ENCODE data around the gene NT5M. TPM values are rescaled to one million over a fixed set of nuclear protein-coding genes. Genes with fewer than 3 reads are reported as not detected.

NT5M gene
- total RNA-seq, 1 experiment from 2014 or later, result 6.6 TPM

DNA sequence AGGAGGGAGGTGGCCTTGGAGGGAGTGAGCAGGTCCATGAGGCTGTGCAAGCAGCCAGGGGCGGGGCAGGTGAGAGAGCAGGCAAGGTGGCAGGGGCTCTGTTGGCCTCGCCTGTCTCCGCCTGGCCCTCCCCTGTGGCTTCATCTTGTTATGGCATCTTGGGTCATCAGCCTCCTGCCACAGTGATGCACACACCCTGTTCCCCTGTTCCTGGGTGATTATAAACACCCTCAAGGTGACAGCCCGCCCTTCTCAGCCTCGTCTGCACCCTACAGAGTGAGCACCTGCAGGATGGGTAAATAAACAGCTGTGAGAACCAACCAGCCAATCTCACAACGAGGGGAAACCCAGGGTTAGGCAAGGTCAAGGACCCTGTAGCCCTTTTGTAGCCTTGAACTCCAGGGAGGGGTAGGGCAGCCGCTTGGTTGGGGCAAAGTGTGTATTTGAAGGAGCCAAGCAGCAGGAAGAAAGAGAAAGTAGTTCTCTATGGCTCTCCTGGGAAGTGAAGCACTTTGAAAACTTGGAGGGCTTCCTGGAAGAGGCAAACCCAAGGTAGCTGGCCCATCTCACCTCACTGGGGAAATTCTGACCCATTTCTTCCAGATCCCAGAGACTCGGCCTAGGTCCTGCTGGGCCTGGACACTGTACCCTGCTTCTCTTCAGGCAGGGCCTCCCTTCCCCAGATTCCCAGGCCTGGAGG lies 60.6 kb downstream of the NT5M start:
- H2BK15ac ChIP-seq (ENCODE audit: low read depth, low read length), result no peak overlapping the region
- no peak overlapping the region for H3K4me3 Mint-ChIP-seq
- no peak overlapping the region for H4K5ac ChIP-seq (ENCODE audit: insufficient read length, low read depth, low read length)
- H2BK5ac ChIP-seq (ENCODE audit: insufficient read length, low read length), result no peak overlapping the region
- H3K9me3 ChIP-seq (ENCODE audit: control insufficient read depth, low read depth, low read length), result no peaks in the 10 kb centered on the region
- no peaks in the 10 kb centered on the region for H4K20me1 ChIP-seq (ENCODE audit: control insufficient read depth, insufficient read depth, insufficient read length)
- H3K23me2 ChIP-seq (ENCODE audit: insufficient read length, low read depth, low read length, poor library complexity, severe bottlenecking), result no peaks in the 10 kb centered on the region
- H3K4me1 Mint-ChIP-seq, result peaks cover 14 to 18% of the 10 kb centered on the region in 2 experiments
- H3K9me3 Mint-ChIP-seq, result peaks cover 13 to 17% of the 10 kb centered on the region in 2 experiments; a peak in 4 of 5 replicates
- H3K79me2 ChIP-seq (ENCODE audit: insufficient read depth, low read length), result no peaks in the 10 kb centered on the region
- no peak overlapping the region for H3K27ac Mint-ChIP-seq
- TF ChIP-seq, protein P1, sequence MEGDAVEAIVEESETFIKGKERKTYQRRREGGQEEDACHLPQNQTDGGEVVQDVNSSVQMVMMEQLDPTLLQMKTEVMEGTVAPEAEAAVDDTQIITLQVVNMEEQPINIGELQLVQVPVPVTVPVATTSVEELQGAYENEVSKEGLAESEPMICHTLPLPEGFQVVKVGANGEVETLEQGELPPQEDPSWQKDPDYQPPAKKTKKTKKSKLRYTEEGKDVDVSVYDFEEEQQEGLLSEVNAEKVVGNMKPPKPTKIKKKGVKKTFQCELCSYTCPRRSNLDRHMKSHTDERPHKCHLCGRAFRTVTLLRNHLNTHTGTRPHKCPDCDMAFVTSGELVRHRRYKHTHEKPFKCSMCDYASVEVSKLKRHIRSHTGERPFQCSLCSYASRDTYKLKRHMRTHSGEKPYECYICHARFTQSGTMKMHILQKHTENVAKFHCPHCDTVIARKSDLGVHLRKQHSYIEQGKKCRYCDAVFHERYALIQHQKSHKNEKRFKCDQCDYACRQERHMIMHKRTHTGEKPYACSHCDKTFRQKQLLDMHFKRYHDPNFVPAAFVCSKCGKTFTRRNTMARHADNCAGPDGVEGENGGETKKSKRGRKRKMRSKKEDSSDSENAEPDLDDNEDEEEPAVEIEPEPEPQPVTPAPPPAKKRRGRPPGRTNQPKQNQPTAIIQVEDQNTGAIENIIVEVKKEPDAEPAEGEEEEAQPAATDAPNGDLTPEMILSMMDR (conservative IDR thresholded peaks at IDR 0.05), result no peak
- no CpG with 5 or more reads among the region's 8 CpGs for WGBS (ENCODE audit: extremely low coverage, insufficient read length, low lambda C conversion rate)
- no peak overlapping the region for H2AK5ac ChIP-seq (ENCODE audit: insufficient read length, low read length)
- peak; percentile 40 for DNase-seq
- H2BK12ac ChIP-seq (ENCODE audit: insufficient read length, low read depth, low read length), result no peak overlapping the region
- no peak overlapping the region for H3T11ph ChIP-seq (ENCODE audit: low read length)
- no peak overlapping the region for H2BK120ac ChIP-seq (ENCODE audit: low read depth, low read length, poor library complexity, severe bottlenecking)
- H3K4me1 ChIP-seq (ENCODE audit: insufficient read depth, low read length), result no peaks in the 10 kb centered on the region
- H4K91ac ChIP-seq (ENCODE audit: insufficient read length, low read depth, low read length), result no peak overlapping the region
- no peak overlapping the region for H3K4ac ChIP-seq (ENCODE audit: low read depth, low read length)
- H3K23ac ChIP-seq (ENCODE audit: insufficient read length, low read depth, low read length), result no peak overlapping the region
- no peak overlapping the region for H3K27ac ChIP-seq (ENCODE audit: insufficient read length, low read depth, low read length)
- H3K27me3 Mint-ChIP-seq (ENCODE audit: low read depth), result peaks cover 32% of the 10 kb centered on the region
- H3K18ac ChIP-seq (ENCODE audit: insufficient read length, low read depth, low read length), result no peak overlapping the region
- H3K79me1 ChIP-seq (ENCODE audit: insufficient read depth, low read depth, low read length, poor library complexity, severe bottlenecking), result no peaks in the 10 kb centered on the region
- no peak overlapping the region for H4K8ac ChIP-seq (replicated peaks; ENCODE audit: insufficient read length, low read depth, low read length)
- no peak overlapping the region for H3K4me2 ChIP-seq (ENCODE audit: insufficient read depth, insufficient read length, low read length)
- H3K36me3 Mint-ChIP-seq (ENCODE audit: insufficient read depth in 1 of 3, low read depth in 3 of 3), result peaks cover 0 to 7% (median 0%) of the 10 kb centered on the region in 3 experiments; a peak in 2 of 7 replicates
- H3K14ac ChIP-seq (ENCODE audit: insufficient read depth, low read length), result no peak overlapping the region
- H2BK20ac ChIP-seq (ENCODE audit: low read depth, low read length, poor library complexity, severe bottlenecking), result no peak overlapping the region
- H2AFZ ChIP-seq (ENCODE audit: low read length), result no peak overlapping the region
- no peaks in the 10 kb centered on the region for H3K27me3 ChIP-seq (ENCODE audit: insufficient read depth, low read length)
- no peak overlapping the region for H3K9ac ChIP-seq (ENCODE audit: extremely low read depth, insufficient read length, low read length)
- H3K56ac ChIP-seq (ENCODE audit: insufficient read length, low read depth, low read length), result no peak overlapping the region

Measured in H9 (cell line).